ENCODE results near the gene STXBP5. TPM values are rescaled to one million over a fixed set of nuclear protein-coding genes. Genes with fewer than 3 reads are reported as not detected.

Gene STXBP5
- total RNA-seq, 4 donors from 2014 or later: 26.9 to 45.9 (median 29.3) TPM

GRCh38 chr6:147219463-147219862, 15.2 kb downstream of the STXBP5 start:
- H3K27ac ChIP-seq: no peak overlapping the region
- no peaks in the 10 kb centered on the region for H3K36me3 ChIP-seq
- H3K4me1 ChIP-seq: peaks cover 0 to 10% of the 10 kb centered on the region in 2 donors
- intact Hi-C loops (cut with DNase I): no loop called here
- H3K9me3 ChIP-seq: no peaks in the 10 kb centered on the region
- H3K4me3 ChIP-seq (replicated peaks in 1 of 3): no peak overlapping the region
- no peaks in the 10 kb centered on the region for H3K27me3 ChIP-seq
- 98 to 100% methylated on average over 1 of the region's 1 CpG for WGBS, 2 donors
- DNase-seq: no peak
- no peak for TF ChIP-seq POLR2A (IDR thresholded peaks at IDR 0.05)
- TF ChIP-seq, protein P1, sequence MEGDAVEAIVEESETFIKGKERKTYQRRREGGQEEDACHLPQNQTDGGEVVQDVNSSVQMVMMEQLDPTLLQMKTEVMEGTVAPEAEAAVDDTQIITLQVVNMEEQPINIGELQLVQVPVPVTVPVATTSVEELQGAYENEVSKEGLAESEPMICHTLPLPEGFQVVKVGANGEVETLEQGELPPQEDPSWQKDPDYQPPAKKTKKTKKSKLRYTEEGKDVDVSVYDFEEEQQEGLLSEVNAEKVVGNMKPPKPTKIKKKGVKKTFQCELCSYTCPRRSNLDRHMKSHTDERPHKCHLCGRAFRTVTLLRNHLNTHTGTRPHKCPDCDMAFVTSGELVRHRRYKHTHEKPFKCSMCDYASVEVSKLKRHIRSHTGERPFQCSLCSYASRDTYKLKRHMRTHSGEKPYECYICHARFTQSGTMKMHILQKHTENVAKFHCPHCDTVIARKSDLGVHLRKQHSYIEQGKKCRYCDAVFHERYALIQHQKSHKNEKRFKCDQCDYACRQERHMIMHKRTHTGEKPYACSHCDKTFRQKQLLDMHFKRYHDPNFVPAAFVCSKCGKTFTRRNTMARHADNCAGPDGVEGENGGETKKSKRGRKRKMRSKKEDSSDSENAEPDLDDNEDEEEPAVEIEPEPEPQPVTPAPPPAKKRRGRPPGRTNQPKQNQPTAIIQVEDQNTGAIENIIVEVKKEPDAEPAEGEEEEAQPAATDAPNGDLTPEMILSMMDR (IDR thresholded peaks at IDR 0.05): no peak

GRCh38 chr6:147220345-147220744, 16.1 kb downstream of the STXBP5 start:
- no peaks in the 10 kb centered on the region for H3K27me3 ChIP-seq
- H3K36me3 ChIP-seq: no peaks in the 10 kb centered on the region
- H3K4me1 ChIP-seq: peaks cover 0 to 10% of the 10 kb centered on the region in 2 donors
- no peak for TF ChIP-seq POLR2A (IDR thresholded peaks at IDR 0.05)
- TF ChIP-seq, protein P1 (IDR thresholded peaks at IDR 0.05): no peak
- H3K27ac ChIP-seq: no peak overlapping the region
- WGBS, 2 donors: 94 to 99% methylated on average over 2 of the region's 2 CpGs
- H3K9me3 ChIP-seq: no peaks in the 10 kb centered on the region
- intact Hi-C loops (cut with DNase I): no loop called here
- H3K4me3 ChIP-seq (replicated peaks in 1 of 3): no peak overlapping the region
- DNase-seq: no peak

- DNase-seq: no peak
Measured at GRCh38 chr6:147221739-147222138, 17.5 kb downstream of the STXBP5 start.

GRCh38 chr6:147222160-147222838, 18.1 kb downstream of the STXBP5 start:
- DNase-seq: no peak
- Histone ChIP-seq H3K27ac (no peak overlapping the region), H3K4me1 (peaks cover 0 to 10% of the 10 kb centered on the region in 2 donors), H3K27me3 (no peaks in the 10 kb centered on the region), H3K4me3 (replicated peaks in 1 of 3) (no peak overlapping the region), H3K36me3 (no peaks in the 10 kb centered on the region), H3K9me3 (no peaks in the 10 kb centered on the region)
- TF ChIP-seq POLR2A (IDR thresholded peaks at IDR 0.05): no peak
- TF ChIP-seq, protein P1 (IDR thresholded peaks at IDR 0.05): peak in 5 of 6 experiments; percentile 25 to 58 (median 49)
- intact Hi-C loops (cut with DNase I): no loop called here
- WGBS, 2 donors: 81 to 87% methylated on average over 4 of the region's 4 CpGs

More at GRCh38 chr6:147221739-147222138, 17.5 kb downstream of the STXBP5 start:
- no peaks in the 10 kb centered on the region for H3K9me3 ChIP-seq
- no peak overlapping the region for H3K4me3 ChIP-seq (replicated peaks in 1 of 3)
- H3K4me1 ChIP-seq: peaks cover 0 to 10% of the 10 kb centered on the region in 2 donors
- intact Hi-C loops (cut with DNase I): no loop called here
- no peaks in the 10 kb centered on the region for H3K27me3 ChIP-seq
- no peak overlapping the region for H3K27ac ChIP-seq
- TF ChIP-seq, protein P1 (IDR thresholded peaks at IDR 0.05): no peak
- no peak for TF ChIP-seq POLR2A (IDR thresholded peaks at IDR 0.05)
- H3K36me3 ChIP-seq: no peaks in the 10 kb centered on the region
- 89 to 94% methylated on average over 4 of the region's 4 CpGs for WGBS, 2 donors

GRCh38 chr6:147223736-147224135, 19.5 kb downstream of the STXBP5 start:
- DNase-seq: no peak
- Histone ChIP-seq H3K4me1 (peaks cover 0 to 10% of the 10 kb centered on the region in 2 donors), H3K27ac (no peak overlapping the region), H3K4me3 (replicated peaks in 1 of 3) (no peak overlapping the region), H3K27me3 (no peaks in the 10 kb centered on the region), H3K36me3 (no peaks in the 10 kb centered on the region), H3K9me3 (no peaks in the 10 kb centered on the region)
- no peak for TF ChIP-seq POLR2A (IDR thresholded peaks at IDR 0.05)
- TF ChIP-seq, protein P1 (IDR thresholded peaks at IDR 0.05): no peak
- 72 to 77% methylated on average over 3 of the region's 3 CpGs for WGBS, 2 donors
- intact Hi-C loops (cut with DNase I): no loop called here

Data from thyroid gland (tissue), 4 donors.